ENCODE data around the gene KRT4. TPM values are rescaled to one million over a fixed set of nuclear protein-coding genes. Genes with fewer than 3 reads are reported as not detected.

Gene KRT4
- total and polyA plus RNA-seq, 7 donors, result 0.12 to 1.7 (median 0.43) TPM; not detected in 3

DNA sequence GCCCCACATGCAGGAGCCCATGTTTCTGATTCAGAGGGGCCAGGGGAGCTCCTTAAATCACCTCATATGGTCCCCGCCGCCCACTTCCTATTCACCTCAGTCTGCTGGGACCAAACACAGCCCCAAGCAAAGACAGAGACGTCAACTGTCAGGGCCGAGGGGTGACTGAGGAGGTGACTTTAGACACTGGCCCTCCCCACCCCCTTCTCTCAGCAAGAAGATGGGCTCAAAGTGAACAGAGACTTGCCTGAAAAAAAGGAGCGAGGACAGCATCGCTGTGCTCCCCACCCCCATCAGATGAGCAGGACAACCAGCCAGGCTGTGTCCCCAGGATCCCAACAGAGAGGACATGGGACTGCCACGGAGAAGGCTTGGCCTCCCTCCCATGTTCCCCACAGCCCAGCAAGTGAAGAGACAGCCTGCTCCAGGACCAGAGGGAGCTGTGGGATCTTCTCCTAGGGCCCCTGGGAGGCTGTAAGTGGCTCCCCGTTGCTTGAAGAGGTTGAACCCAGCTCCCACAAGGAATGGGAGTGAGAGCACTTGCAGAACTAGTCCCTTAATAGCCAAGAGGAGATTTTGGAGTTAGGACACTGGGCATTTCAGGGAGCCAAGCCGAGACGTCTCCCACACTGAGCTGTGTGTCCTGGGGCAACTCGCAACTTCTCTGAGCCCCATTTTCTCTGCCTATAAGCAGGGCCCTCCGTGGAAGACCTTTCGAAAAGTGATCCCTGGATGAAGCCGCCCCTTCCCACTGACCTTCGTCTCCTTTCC, 21.5 kb upstream of the KRT4 start:
- DNase-seq, result no peak
- intact Hi-C loops (cut with DNase I), result no loop called here
- Histone ChIP-seq H3K4me3 (no peak overlapping the region), H3K9me3 (no peaks in the 10 kb centered on the region), H3K4me1 (no peaks in the 10 kb centered on the region), H3K27me3 (ENCODE audit: insufficient read depth in 3 of 3, low read length in 2 of 3) (peaks cover 0 to 36% (median 3%) of the 10 kb centered on the region in 3 donors), H3K36me3 (ENCODE audit: insufficient read depth in 1 of 2, low read depth in 1 of 2) (no peaks in the 10 kb centered on the region), H3K27ac (no peak overlapping the region)
- no peak for ATAC-seq
- WGBS, 3 donors, result 75 to 80% (median 78%) methylated on average over 15 of the region's 15 CpGs
- TF ChIP-seq, protein P1, sequence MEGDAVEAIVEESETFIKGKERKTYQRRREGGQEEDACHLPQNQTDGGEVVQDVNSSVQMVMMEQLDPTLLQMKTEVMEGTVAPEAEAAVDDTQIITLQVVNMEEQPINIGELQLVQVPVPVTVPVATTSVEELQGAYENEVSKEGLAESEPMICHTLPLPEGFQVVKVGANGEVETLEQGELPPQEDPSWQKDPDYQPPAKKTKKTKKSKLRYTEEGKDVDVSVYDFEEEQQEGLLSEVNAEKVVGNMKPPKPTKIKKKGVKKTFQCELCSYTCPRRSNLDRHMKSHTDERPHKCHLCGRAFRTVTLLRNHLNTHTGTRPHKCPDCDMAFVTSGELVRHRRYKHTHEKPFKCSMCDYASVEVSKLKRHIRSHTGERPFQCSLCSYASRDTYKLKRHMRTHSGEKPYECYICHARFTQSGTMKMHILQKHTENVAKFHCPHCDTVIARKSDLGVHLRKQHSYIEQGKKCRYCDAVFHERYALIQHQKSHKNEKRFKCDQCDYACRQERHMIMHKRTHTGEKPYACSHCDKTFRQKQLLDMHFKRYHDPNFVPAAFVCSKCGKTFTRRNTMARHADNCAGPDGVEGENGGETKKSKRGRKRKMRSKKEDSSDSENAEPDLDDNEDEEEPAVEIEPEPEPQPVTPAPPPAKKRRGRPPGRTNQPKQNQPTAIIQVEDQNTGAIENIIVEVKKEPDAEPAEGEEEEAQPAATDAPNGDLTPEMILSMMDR (IDR thresholded peaks at IDR 0.05), result no peak

- peaks cover 0 to 36% (median 3%) of the 10 kb centered on the region in 3 donors for H3K27me3 ChIP-seq (ENCODE audit: insufficient read depth in 3 of 3, low read length in 2 of 3)
- no peaks in the 10 kb centered on the region for H3K4me1 ChIP-seq
Measured at GRCh38 chr12:52834727-52835001, 20.7 kb upstream of the KRT4 start.

DNA sequence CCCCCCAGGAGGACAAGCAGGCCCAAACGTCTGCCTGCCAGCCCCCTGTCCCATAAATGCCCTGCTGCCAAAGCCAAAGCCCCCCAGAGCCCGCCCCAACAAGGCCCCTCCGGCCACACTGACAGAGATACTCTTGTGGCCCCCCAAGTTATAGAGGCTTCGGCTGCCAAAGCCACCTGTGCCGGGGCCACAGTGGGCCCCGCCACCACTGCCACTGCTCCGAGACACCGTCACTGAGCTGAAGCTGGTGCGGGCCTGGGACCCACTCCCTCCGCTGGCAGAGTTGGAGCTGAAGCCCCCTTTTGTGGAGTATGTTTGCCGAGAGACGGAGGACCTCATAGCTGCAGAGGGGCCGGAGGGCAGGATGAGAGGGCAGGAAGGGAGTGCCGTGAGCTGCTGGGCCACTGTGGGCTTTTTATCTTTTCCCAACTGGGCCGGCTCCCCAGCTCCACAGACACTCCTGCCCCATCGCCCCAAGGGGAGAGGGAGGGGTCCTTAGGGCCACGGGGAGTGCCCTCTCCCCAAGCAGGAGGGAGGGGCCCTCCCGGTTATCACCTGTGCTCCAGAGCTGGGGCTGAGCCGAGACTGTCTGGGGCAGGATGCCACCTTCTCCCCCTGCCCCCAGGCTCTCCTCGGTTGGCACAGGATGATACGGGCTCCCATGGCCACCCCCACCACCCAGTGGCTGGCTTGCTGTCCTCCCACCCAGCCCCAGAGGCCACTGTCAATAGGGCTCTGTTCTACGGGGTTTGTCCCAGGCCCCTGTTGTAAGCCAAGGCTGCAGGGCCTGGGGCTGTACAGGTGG, 20.2 kb upstream of the KRT4 start, which contains the start of gene KRT79:
Gene KRT79, minus strand, starts transcription at position 390 of the 805 bp plus-strand sequence. Its CDS starts 51 bp downstream, at position 339.
- intact Hi-C loops (cut with DNase I), result no loop called here
- DNase-seq (no peak), ATAC-seq (no peak)
- H3K36me3 ChIP-seq (ENCODE audit: insufficient read depth in 1 of 2, low read depth in 1 of 2), result no peaks in the 10 kb centered on the region
- H3K4me1 ChIP-seq, result no peaks in the 10 kb centered on the region
- H3K9me3 ChIP-seq, result no peaks in the 10 kb centered on the region
- WGBS, 3 donors, result 83 to 88% (median 85%) methylated on average over 19 to 22 of the region's 22 CpGs
- H3K27ac ChIP-seq, result no peak within 1 kb of the TSS
- H3K27me3 ChIP-seq (ENCODE audit: insufficient read depth in 3 of 3, low read length in 2 of 3), result peaks cover 0 to 36% (median 3%) of the 10 kb centered on the region in 3 donors
- H3K4me3 ChIP-seq, result no peak within 1 kb of the TSS
- TF ChIP-seq, protein P1 (IDR thresholded peaks at IDR 0.05), result no peak

More at GRCh38 chr12:52834727-52835001, 20.7 kb upstream of the KRT4 start:
- no peaks in the 10 kb centered on the region for H3K9me3 ChIP-seq
- TF ChIP-seq, protein P1 (IDR thresholded peaks at IDR 0.05), result no peak
- H3K27ac ChIP-seq, result no peak overlapping the region
- intact Hi-C loops (cut with DNase I), result no loop called here
- no peaks in the 10 kb centered on the region for H3K36me3 ChIP-seq (ENCODE audit: insufficient read depth in 1 of 2, low read depth in 1 of 2)
- no peak for DNase-seq
- 64 to 73% (median 66%) methylated on average over 4 of the region's 4 CpGs for WGBS, 3 donors
- H3K4me3 ChIP-seq, result no peak overlapping the region
- ATAC-seq, result no peak

DNA sequence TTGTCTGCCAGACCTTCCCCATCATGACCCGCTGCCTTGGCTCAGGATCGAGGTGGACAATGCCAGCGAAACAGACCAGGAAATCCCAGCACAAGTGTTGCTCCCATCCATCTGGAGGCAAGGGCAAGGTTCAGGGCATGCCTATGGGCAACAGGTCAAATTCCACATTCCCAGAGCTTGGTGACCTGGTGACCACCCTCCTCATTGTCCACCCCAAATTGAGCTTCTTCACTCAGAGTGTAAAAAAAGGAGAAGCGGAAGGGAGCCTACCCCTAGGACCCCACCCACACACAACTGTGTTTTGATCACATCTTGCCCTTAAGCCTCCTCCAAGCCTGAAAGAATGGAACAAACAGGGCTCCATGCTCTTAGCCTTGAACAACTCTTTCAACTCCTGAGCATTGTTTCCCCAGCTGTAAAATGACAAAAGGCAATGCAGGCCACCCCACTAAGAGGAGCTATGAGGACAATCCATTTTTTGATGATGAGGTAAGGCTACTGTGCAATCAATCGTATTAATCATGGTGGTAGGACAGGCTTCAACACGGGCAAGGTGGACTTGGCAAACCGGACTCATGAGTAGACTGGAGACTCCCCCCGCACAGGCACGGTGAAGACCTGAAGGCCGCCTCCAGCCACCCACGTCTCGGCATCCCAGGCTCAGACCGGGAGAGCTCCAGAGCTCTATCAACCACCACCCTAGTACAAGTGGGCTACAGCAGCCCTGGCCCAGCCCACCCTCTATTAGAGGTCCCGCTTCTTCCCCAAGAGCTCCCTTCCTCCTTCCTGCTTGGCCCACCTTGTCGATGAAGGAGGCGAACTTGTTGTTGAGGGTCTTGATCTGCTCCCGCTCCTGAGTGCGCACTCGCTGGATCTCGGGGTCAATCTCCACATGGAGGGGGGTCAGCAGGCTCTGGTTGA, 19.3 kb upstream of the KRT4 start:
- TF ChIP-seq, protein P1 (IDR thresholded peaks at IDR 0.05), result no peak
- no peak overlapping the region for H3K4me3 ChIP-seq
- ATAC-seq (no peak), DNase-seq (no peak)
- no peak overlapping the region for H3K27ac ChIP-seq
- WGBS, 3 donors, result 83 to 88% (median 88%) methylated on average over 20 of the region's 20 CpGs
- no peaks in the 10 kb centered on the region for H3K36me3 ChIP-seq (ENCODE audit: insufficient read depth in 1 of 2, low read depth in 1 of 2)
- peaks cover 0 to 33% (median 3%) of the 10 kb centered on the region in 3 donors for H3K27me3 ChIP-seq (ENCODE audit: insufficient read depth in 3 of 3, low read length in 2 of 3)
- no peaks in the 10 kb centered on the region for H3K9me3 ChIP-seq
- H3K4me1 ChIP-seq, result no peaks in the 10 kb centered on the region
- intact Hi-C loops (cut with DNase I), result no loop called here

All from psoas muscle (tissue), 8 donors.